CD4-positive, alpha-beta T cell treated with Interferon gamma for 1 hour (primary cell): ENCODE results near the gene CGB7.

Experiments
- DNase-seq: peaks from one replicate; pipeline ENCODE4 v3.0.0-alpha.2; 2020

The CGB7 gene

GRCh38 chr19:49057636-49058234, at the start of gene CGB7:
TSS of gene CGB7 (minus strand) at chr19:49057749. CDS start at chr19:49055375, 2,374 bp downstream.
- DNase-seq: peak; percentile 24

- DNase-seq: peak; percentile 52
Observed at GRCh38 chr19:49106648-49107135, 49.1 kb upstream of the CGB7 start.

- DNase-seq: no peak
Observed at GRCh38 chr19:49104229-49104864, 46.8 kb upstream of the CGB7 start.

- no peak for DNase-seq
Observed at GRCh38 chr19:49103331-49104085, 46.0 kb upstream of the CGB7 start.

- DNase-seq: no peak
Observed at GRCh38 chr19:49102303-49102702, 44.8 kb upstream of the CGB7 start.

- DNase-seq: no peak
Observed at GRCh38 chr19:49101160-49101559, 43.6 kb upstream of the CGB7 start.

- DNase-seq: no peak
Observed at GRCh38 chr19:49098795-49099194, 41.2 kb upstream of the CGB7 start.

GRCh38 chr19:49097453-49098288, 40.1 kb upstream of the CGB7 start:
- DNase-seq: peak; percentile 76

GRCh38 chr19:49094505-49095482, 37.2 kb upstream of the CGB7 start:
- DNase-seq: no peak

- DNase-seq: no peak
Observed at GRCh38 chr19:49092686-49093085, 35.1 kb upstream of the CGB7 start.

GRCh38 chr19:49091391-49092038, 34.0 kb upstream of the CGB7 start:
- no peak for DNase-seq

- no peak for DNase-seq
Observed at GRCh38 chr19:49086296-49086695, 28.7 kb upstream of the CGB7 start.

GRCh38 chr19:49085868-49086232, 28.3 kb upstream of the CGB7 start:
- no peak for DNase-seq

- peak; percentile 100 for DNase-seq
Observed at GRCh38 chr19:49085020-49085867, 27.7 kb upstream of the CGB7 start, which contains the start of gene SNRNP70. TSS of gene SNRNP70 (plus strand) at chr19:49085451. CDS start at chr19:49086415, 964 bp downstream.

GRCh38 chr19:49084206-49085019, 26.9 kb upstream of the CGB7 start:
- no peak for DNase-seq

GRCh38 chr19:49081273-49081672, 23.7 kb upstream of the CGB7 start:
- no peak for DNase-seq

GRCh38 chr19:49080392-49080791, 22.8 kb upstream of the CGB7 start:
- no peak for DNase-seq

- peak; percentile 22 for DNase-seq
Observed at GRCh38 chr19:49074869-49075268, 17.3 kb upstream of the CGB7 start.
